GM10266 (cell line): ENCODE measurements around the gene TAS1R1.
"Not testable (repeated sequence)": the region's sequence is repeated elsewhere in the genome, so short reads cannot be mapped to it uniquely, and the experiment has no call there.

Source experiments
- DNase-seq: peaks from one replicate; pipeline ENCODE4 v3.0.0; 2012; ENCODE audit errors: extremely low spot score
- TF ChIP-seq, protein P1 (sequence below): IDR thresholded peaks from 2 replicates; pipeline ENCODE4 v1.5.1; 2012; ENCODE audit warnings: mild to moderate bottlenecking, low read depth; ENCODE audit not compliant: control insufficient read depth, insufficient read depth; ENCODE audit errors: missing control alignments

TAS1R1 gene

DNA sequence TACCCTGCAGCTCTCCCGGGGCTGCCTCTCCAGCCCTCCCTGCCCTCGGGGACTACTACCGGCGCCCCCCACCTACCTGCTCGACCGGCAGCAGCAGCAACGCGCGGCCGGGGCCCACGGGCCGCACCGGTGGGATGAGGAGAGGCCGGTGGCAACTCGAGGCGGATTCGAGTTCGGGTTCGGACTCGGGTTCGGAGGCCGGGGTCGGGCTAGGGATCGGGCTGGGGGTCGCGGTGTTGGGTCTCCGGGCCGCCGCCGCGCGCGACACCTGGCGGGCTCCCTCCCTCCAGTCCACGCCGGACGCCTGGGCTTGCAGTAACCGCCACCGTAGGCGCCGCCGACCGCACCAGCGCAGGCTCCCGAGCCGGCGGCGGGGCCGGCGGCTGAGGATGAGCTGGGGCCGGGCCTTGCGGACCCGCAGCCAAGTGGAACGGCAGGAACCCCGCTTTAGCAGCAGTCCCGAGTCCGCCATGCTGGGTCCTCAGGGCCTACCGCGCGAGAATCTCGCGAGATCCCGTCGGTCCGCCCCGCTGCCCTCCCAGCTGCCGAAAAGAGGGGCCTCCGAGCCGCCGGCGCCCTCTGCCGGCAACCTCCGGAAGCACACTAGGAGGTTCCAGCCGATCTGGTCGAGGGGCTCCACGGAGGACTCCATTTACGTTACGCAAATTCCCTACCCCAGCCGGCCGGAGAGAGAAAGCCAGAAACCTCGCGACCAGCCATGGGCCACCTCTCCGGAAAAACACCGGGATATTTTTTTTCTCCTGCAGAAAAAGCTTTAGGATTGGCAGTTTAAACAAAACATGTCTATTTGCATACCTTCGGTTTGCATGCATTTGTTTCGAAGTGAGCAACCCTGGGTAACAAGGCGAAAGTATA, 838 bp upstream of the TAS1R1 start, which contains the start of gene NOL9:
NOL9 (minus strand) TSS at position 483 of the 876 bp plus-strand sequence; CDS start at position 472, 11 bp downstream.
- TF ChIP-seq, protein P1, sequence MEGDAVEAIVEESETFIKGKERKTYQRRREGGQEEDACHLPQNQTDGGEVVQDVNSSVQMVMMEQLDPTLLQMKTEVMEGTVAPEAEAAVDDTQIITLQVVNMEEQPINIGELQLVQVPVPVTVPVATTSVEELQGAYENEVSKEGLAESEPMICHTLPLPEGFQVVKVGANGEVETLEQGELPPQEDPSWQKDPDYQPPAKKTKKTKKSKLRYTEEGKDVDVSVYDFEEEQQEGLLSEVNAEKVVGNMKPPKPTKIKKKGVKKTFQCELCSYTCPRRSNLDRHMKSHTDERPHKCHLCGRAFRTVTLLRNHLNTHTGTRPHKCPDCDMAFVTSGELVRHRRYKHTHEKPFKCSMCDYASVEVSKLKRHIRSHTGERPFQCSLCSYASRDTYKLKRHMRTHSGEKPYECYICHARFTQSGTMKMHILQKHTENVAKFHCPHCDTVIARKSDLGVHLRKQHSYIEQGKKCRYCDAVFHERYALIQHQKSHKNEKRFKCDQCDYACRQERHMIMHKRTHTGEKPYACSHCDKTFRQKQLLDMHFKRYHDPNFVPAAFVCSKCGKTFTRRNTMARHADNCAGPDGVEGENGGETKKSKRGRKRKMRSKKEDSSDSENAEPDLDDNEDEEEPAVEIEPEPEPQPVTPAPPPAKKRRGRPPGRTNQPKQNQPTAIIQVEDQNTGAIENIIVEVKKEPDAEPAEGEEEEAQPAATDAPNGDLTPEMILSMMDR: peak; percentile 99
- peak; percentile 99 for DNase-seq

DNA sequence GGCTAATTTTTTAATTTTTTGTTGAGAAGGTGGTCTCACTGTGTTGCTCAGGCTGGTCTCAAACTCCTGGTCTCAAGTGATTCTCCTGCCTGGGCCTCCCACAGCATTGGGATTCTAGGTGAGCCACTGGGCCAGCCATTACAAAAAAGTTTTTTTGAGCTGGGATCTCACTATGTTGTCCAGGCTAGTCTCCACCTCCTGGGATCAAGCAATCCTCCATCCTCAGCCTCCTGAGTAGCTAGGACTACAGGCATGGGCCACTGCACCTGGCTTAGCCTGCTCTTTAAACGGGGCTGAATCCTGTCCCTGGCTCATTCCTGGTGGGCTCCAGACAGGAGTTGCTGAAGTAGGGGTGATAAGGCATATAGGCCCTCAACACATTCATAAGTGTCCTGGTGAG, 2.5 kb downstream of the TAS1R1 start:
- TF ChIP-seq, protein P1: no peak
- DNase-seq: no peak

DNA sequence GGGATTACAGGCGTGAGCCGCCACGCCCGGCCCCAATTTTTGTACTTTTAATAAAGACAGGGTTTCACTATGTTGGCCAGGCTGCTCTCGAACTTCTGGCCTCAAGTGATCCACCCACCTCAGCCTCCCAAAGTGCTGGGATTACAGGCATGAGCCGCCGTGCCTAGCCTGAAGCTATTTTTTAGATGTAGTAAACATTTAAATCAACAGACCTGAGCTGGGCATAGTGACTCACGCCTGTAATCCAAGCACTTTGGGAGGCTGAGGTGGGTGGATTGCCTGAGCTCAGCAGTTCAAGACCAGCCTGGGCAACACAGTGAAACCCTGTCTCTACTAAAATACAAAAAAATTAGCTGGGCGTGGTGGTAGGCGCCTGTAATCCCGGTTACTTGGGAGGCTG, 4.1 kb downstream of the TAS1R1 start:
- DNase-seq: not testable (repeated sequence)

DNA sequence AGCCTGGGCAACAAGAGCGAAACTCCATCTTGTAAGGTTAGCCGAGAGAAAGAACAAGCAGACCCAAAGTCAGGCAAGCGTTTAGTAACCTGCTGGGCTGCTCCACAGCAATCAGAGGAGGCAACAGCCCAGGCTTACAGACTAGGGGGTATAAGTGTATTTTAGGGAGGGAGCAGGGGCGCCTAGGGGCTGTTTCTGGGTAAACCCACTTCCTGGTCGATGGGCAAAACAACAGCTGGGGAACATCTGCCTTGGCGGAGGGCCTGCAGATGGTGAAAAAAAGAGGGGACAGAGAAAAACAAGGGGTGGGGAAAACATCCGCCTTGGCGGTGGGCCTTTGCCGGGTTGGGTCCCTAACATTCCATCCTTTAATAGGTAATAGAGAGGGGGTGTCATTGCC, 5.2 kb downstream of the TAS1R1 start:
- TF ChIP-seq, protein P1: no peak
- DNase-seq: no peak

DNA sequence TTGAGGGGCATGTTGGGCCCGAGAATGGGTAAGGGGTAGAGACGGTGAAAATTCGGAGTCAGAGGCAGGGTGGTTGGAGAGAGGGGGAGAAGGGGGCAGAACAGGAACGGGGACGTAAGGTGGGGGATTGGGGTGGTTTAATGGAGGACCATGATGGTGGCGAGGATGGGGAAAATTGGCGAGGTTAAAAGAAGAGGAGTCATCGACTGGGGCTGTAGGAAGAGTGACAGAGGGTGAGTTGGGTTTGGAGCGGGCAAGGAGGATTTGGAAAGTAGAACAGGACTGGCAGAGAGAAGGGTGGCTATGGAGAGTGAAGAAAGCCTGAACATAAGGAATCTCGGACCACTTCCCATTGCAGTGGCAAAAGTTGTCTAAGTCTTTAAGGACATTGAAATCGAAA, 13.9 kb downstream of the TAS1R1 start:
- TF ChIP-seq, protein P1: no peak
- no peak for DNase-seq

DNA sequence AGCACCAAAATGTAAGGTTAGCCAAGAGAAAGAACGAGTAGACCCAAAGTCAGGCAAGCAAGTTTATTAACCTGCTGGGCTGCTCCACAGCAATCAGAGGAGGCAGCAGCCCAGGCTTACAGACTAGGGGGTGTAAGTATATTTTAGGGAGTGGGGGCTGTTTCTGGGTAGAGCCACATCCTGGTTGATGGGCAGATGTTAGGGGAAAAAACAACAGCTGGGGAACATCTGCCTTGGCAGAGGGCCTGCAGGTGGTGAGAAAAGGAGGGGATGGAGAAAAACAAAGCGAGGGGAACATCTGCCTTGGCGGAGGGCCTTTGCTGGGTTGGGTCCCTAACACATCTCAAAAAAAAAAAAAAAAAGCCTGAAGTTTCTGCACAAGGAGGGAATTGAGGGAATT, 15.0 kb downstream of the TAS1R1 start:
- DNase-seq: no peak
- TF ChIP-seq, protein P1: no peak

DNA sequence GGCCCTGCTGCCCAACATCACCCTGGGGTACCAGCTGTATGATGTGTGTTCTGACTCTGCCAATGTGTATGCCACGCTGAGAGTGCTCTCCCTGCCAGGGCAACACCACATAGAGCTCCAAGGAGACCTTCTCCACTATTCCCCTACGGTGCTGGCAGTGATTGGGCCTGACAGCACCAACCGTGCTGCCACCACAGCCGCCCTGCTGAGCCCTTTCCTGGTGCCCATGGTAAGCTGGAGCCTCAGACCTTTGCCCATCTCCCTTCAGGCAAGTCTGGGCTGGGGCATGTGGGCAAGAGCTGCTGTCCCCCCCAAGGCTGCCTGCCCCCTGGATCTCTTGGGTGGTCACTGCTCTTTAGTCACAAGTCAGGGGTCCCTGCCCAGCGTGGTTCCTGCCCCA, 15.9 kb downstream of the TAS1R1 start:
- TF ChIP-seq, protein P1: no peak

More for the DNA sequence above, 15.9 kb downstream of the TAS1R1 start:
- no peak for DNase-seq
